Stimulated activated CD8-positive, alpha-beta memory T cell treated with anti-CD3 and anti-CD28 coated beads, Interleukin-2, amount 100 ng/mL, for 1 hour (primary cell): ENCODE measurements around the gene FBXO5.
A peak's percentile ranks its signal among the peaks of the same experiment; 100 is the strongest.
"Not testable (repeated sequence)": the region's sequence is repeated elsewhere in the genome, so short reads cannot be mapped to it uniquely, and the experiment has no call there.

Experiments
- DNase-seq, 2 donors: peaks; one replicate each; pipeline ENCODE4 v3.0.0-alpha.2; 2020; ENCODE audit warnings: low read depth in 2 of 2

The FBXO5 gene, protein sequence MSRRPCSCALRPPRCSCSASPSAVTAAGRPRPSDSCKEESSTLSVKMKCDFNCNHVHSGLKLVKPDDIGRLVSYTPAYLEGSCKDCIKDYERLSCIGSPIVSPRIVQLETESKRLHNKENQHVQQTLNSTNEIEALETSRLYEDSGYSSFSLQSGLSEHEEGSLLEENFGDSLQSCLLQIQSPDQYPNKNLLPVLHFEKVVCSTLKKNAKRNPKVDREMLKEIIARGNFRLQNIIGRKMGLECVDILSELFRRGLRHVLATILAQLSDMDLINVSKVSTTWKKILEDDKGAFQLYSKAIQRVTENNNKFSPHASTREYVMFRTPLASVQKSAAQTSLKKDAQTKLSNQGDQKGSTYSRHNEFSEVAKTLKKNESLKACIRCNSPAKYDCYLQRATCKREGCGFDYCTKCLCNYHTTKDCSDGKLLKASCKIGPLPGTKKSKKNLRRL

GRCh38 chr6:152982904-152983636 is at the start of gene FBXO5:
TSS of gene FBXO5 (minus strand) at chr6:152983041. CDS start at chr6:152982959, 82 bp downstream.
- peak; percentile 94 to 96 for DNase-seq

DNA sequence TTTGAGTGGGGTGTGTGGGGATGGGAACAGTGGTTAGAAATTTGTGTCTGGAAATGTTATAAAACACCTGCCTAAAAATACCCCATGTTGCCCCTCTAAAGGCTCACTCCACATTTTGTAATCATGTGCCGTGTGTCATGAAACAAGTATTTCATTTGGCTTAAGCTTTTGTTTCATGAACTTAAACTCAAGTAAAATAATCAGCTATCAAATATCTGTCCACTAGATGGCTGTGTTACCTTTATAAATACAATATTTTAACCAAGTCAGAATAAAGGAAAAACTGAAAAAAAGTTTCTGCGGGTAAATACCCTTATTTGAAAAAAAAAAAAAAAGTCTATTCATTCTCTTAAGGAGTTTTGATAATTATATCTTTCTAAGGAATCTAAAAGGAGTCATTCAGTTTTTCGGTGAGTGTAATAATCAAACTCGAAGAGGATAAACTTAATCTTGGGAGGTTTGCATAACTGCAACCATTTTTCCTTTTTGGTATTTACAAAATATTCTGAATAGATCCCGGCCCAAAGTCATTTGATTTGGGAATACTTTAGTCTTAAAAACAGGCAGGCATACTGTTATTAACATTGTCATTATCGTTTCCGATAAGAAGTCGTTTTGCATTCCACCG is 49.5 kb upstream of the FBXO5 start:
- DNase-seq = no peak

- DNase-seq = no peak
These were observed 48.6 kb upstream of the FBXO5 start for GRCh38 chr6:153031335-153031955.

DNA sequence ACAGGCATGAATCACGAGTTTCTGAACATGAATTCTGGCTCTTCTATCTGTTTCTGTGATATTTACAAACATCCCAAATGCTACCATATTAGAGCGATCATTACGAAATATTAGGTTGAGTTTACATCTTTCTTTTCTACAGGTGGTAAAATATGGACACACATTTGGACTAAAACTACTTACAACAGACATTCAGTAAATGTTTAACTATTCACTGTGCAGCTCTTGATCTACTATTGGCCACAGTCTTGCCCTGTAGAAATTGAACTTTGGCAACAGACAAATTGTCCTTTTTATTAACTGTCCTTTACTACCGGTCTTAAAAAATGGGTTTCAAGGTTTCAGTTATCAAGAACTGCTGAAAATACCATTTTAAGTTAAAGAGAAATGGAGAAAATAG is 46.1 kb upstream of the FBXO5 start:
- no peak for DNase-seq

DNA sequence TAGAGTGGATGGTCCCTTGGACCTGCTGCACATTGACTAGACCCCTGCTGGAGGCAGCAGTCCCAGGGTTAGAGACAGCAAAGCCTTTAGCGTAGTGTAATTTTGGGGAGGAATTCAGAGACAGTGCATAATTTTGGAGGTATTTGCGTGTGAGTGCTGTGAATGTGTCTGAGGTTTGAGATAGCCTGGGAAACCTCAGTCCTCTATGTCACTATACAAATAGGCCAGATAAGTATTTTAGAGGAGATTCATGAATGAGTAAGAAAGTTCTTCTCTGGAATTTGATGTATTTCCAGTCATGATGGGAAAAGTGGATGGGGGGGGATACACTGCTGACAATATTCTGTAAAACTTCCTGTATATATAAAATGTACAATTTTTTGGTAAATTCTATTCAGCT is 45.4 kb upstream of the FBXO5 start:
- DNase-seq = no peak

- DNase-seq = no peak
These were observed 44.6 kb upstream of the FBXO5 start for GRCh38 chr6:153027480-153027879.

GRCh38 chr6:153024709-153025017 is 41.8 kb upstream of the FBXO5 start:
- no peak for DNase-seq

GRCh38 chr6:153023977-153024708 is 41.3 kb upstream of the FBXO5 start:
- DNase-seq = no peak

DNA sequence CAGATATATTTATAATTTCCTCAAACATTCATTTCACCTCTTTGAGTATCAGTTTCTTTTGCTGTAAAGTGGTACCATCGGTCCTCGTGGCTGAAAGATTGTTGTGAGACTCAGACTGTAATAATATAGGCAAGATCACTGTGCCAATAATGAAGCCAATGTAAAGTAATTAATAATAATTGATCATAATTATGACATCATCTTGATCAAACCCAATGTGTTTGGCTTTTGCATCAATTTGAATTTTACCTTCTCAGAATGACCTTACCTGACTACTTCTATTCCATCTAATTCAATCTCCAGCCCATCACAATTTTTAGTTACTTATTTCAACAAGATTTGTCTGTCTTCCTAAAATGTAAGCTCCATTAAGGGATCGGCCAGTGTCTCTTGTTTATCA is 35.5 kb upstream of the FBXO5 start:
- DNase-seq = no peak

DNA sequence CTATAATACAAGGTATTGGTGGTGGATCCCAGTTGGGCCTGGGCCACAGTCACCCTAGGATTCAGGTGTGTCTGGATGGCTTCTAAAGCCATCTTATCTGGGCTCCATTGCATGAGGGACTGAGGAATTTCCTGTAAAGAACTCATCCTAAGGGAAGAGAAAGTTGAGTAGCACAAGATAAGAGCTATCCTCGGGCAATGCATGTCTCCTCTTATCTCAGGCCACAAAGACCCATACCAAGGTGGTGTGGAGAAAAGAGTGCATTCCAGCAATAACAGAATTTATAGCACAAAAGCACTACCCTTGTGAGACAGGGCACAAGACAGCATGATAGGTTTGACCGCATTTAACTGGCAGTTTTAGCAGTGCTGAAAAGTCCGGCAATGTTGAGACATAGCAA is 34.0 kb upstream of the FBXO5 start:
- no peak for DNase-seq

- no peak for DNase-seq
These were observed 32.3 kb upstream of the FBXO5 start for GRCh38 chr6:153015094-153015640.

GRCh38 chr6:153013438-153013837 is 30.6 kb upstream of the FBXO5 start:
- DNase-seq = no peak

DNA sequence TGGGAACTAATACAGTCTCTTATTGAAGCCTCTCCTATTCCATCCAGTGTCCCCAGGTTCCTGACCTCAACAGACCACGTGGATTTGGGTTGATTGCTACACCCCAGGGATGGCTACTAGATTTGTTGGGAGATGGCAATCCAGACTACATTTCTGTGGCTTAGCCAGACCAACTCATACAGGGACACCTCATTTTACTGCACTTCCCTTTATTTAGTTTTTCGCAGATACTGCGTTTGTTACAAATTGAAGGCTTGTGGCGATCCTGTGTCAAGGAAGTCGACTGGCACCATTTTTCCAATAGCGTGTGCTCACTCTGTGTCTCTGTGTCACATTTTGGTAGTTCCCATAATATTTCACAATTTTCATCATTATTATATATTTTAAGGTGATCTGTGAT is 30.0 kb upstream of the FBXO5 start:
- no peak for DNase-seq

DNA sequence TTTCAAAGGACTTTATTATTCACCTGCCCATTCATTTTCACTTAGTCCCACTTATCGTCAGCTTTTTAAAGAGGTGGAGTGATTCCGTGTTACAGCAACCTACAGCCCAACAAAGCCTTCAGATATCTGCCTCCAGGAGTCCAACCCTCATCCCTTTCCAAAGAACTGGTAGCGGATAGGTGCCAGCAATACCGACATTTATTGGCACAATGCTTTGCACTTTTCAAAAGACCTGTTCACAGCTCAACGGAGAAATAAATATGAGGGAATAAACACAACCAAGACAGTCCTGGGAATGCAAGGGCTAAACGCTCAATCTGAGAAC is 20.5 kb upstream of the FBXO5 start:
- DNase-seq = no peak

- peak; percentile 65 to 66 for DNase-seq
These were observed 19.9 kb upstream of the FBXO5 start, which contains the start of gene MTRF1L for GRCh38 chr6:153002613-153003365. TSS of gene MTRF1L (minus strand) at chr6:153002709. CDS start at chr6:153002685, 24 bp downstream.

DNA sequence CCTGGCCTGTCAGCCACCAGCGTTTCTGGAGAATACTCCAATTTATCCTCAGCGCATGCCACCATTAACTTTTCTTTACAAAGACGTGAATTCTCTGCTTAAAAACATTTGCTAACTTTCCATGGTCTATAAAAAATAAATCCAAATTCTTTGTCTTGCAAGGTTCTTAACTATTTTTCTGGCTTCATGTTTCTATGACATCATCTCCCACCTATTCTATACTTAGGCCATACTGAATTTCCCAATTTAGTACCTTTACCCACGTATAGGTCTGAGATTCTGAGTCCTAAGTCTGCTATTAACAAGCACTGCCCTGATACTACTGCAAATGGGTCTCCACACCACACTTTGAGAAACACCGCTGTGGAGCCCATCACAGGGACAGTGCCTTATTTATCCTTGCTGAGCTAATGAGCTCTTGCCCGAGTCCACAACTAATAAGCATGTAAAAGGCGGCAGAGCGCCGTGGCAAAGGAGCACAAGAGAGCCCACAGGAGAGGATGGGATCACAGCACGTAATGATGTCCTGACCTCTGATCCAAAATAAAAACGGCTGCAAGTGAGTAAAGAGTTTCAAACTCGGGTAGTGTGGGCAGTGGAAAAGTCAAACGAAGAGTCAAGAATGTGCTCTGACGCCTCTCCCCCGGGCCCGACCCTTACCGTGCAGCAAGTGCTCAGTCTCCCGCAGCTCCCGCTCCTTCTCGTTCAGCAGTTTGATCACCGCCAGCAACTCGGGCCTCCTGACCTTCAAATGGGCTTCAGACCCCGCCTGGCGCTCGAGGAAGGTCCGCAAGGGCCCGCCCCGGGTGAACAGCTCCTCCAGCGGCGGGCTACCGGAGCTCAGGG is 19.1 kb upstream of the FBXO5 start:
- no peak for DNase-seq

DNA sequence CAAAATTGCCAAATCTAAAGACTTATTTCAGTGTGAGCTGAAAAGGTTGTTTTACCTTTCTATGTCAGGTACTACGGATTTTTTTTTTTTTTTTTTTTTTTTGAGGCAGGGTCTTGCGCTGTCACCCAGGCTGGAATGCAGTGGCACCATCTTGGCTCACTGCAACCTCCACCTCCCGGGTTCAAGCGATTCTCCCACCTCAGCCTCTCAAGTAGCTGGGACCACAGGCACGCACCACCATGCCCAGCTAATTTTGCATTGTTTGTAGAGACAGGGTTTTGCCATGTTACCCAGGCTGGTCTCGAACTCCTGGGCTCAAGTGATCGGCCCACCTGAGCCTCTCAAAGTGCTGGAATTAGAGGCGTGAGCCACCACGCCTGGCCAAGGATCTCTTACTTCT is 17.9 kb upstream of the FBXO5 start:
- not testable (repeated sequence) for DNase-seq

- DNase-seq = no peak
These were observed 17.4 kb upstream of the FBXO5 start for GRCh38 chr6:153000243-153000642.

- not testable (repeated sequence) for DNase-seq
These were observed 16.7 kb upstream of the FBXO5 start for GRCh38 chr6:152999538-152999937.

GRCh38 chr6:152993847-152994246 is 11.0 kb upstream of the FBXO5 start:
- DNase-seq = no peak
